ENCODE measurements around the gene FGD3.

DNA sequence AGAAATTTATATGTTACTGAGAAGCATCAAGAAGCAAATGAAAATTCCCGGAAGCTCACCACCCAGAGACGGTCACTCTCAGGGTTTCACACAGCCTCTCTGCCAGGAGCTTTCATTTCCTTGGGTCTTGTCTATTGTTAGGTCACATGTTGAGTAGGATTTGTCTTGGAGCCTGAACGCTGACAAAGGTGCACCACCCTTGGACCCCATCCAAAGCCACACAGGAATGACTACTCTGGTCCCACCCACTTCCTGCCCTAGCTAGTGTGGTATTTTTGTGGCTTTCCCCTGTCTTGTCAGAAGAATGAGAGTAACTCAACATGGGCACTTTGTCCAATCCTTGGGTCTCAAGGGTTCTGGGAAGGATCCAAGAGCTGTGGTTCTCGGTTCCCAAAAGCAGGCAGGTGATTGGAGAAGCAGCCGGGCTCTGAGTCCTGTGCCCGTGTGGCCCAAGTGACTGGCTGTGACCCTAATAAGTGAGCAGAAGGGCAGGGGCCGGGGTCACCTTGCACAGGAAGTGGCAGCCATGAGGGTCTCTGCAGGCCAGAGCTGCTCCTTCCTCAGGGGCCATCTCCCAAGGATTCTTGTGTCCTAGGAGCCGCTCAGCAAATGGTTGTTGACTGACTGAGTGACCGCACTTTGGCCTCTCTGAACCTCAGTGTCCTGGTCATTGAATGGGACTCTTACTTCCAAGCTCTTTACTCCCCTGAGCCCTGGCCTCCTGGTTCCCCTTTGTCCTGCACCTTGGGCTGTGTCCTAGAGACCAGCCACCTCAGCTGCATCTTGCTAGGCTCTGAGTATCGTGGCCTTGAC lies 6.9 kb downstream of the FGD3 start:
- TF ChIP-seq CREB1 (IDR thresholded peaks at IDR 0.05) (no peak), EP300 (IDR thresholded peaks at IDR 0.05; ENCODE audit: borderline replicate concordance in 1 of 2, low read depth in 2 of 2, low read length in 2 of 2) (no peak), EGR1 (IDR thresholded peaks at IDR 0.05; ENCODE audit: borderline replicate concordance, low read depth, low read length) (no peak), CTCF (IDR thresholded peaks at IDR 0.05; ENCODE audit: control extremely low read depth in 1 of 3, insufficient read depth in 1 of 3, low read depth in 1 of 3, low read length in 3 of 3) (no peak), EZH2 (IDR thresholded peaks at IDR 0.05; ENCODE audit: low read depth, low read length, severe bottlenecking) (no peak)
- TF ChIP-seq, protein P1, sequence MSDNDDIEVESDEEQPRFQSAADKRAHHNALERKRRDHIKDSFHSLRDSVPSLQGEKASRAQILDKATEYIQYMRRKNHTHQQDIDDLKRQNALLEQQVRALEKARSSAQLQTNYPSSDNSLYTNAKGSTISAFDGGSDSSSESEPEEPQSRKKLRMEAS (IDR thresholded peaks at IDR 0.05): no peak

Measured in H1 (cell line).